Head of caudate nucleus (tissue), 42 donors: ENCODE measurements around the gene CNOT11.
A peak's percentile ranks its signal among the peaks of the same experiment; 100 is the strongest.

Experiments
- DNase-seq, 42 donors: peaks; one replicate each; pipeline versions ENCODE4 v3.0.0 to v3.0.0-alpha.2; 2020 to 2021; ENCODE audit warnings: mixed read lengths in 7 of 42
- intact Hi-C: fragments of 100-400 bp; cut with DNase I; formaldehyde crosslinking; loops from one replicate; pipeline ENCODE4 v1.15.0; 2022

CNOT11 gene

DNA sequence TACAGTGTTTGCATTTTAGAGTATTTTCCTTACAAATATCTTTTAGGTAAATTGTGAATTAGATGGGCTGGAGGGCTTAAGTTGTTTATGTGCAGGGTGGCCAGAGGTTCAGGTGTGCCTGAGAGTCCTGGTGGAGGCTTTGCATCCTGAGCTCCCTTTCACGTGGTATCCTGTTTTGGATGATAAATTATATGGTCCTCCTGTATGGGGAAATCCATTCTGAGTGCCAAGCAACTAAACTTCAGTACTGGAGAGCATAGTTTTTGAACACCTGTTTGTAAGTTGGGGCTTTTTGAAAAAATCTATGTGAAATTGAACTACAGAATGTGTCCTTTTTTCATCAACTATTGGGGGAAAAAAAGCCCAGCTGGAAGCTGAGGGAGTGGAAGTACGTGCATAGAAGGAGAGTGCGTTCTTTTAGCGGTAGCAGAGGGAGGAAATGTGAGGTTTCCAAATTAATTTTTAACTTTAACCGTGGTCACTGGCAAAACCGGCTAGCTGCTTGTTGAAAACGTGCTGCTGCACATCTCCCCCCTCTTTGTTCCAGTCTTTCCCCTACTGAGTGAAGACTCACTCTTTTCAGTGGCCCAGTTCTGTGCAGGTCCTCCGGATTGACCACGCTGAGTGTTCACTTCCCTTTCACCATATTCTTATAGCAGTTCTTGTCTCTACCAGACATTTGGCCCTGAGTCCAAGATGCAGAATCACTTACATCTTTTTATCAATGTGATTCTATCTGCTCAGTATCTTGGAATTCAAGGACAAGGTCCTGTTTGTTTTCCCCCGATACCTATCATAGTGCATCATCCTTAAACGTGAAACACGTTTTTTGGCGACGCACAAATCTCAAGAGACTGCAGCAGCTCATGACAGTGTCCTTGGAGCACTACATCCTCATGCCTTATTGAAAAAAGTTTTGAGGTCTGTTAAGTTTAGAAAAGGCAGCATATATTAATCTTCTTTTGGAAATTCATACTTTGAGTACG, 15.3 kb downstream of the CNOT11 start:
- no peak for DNase-seq
- intact Hi-C loops = no loop called here

DNA sequence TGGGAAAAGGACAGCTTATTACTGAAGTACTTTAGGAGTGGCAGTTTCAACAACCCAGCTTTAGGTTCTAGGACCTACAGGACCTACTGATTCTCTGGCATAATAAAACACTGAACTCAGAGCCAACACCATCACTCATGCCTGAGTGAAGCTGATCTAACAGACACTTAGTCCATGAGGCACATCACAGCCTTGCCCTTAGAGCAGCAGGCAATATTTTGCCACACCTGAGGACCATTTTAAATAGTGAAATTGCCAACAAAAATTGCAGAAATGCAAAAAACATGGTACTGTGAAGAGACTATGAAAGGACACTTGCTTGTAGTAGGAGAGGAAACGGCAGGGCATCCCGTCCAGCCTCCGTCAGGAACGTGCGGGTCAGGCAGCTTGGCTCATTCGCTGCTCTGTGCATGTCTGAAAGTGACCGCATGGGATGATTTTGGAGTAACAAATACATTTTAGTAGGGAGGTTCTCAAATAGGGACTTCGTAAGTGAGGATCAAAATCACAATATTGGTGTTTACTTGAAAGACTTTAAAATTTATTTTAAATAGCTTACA, 18.1 kb downstream of the CNOT11 start:
- intact Hi-C loops = loop anchor here (10.0 kb wide), 1 partner anchor 114 kb away; the partner anchor contains the start of gene CREG2
- no peak for DNase-seq

- no peak for DNase-seq
- intact Hi-C loops = loop anchor here (10.0 kb wide), 1 partner anchor 113 kb away; the partner anchor contains the start of gene CREG2
Measured at GRCh38 chr2:101272045-101272784, 19.5 kb downstream of the CNOT11 start.

- DNase-seq = no peak
- intact Hi-C loops = loop anchor here (10.0 kb wide), 1 partner anchor 112 kb away; the partner anchor contains the start of gene CREG2
Measured at GRCh38 chr2:101273056-101273455, 20.4 kb downstream of the CNOT11 start.

DNA sequence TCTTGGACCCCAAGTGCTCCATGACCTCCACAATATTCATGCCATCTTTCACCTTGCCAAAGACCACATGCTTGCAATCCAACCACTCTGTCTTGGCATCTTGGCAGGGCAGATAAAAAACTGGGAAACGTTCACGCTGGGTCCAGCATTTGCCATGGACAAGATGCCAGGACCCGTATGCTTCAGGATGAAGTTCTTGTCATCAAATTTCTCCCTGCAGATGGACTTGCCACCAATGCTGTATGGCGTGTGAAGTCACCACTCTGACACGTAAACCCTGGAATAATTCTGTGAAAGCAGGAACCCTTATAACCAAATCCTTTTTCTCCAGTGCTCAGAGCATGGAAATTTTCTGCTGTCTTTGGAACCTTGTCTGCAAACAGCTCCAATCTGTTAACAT, 21.5 kb downstream of the CNOT11 start:
- intact Hi-C loops = loop anchor here (10.0 kb wide), 1 partner anchor 111 kb away; the partner anchor contains the start of gene CREG2
- DNase-seq = no peak

GRCh38 chr2:101277111-101277510, 24.4 kb downstream of the CNOT11 start:
- DNase-seq = peak in 27 of 42 donors; percentile 11 to 72 (median 40)
- intact Hi-C loops = loop anchor here (10.0 kb wide), 1 partner anchor 108 kb away; the partner anchor contains the start of gene CREG2

- intact Hi-C loops = loop anchor here (10.0 kb wide), 1 partner anchor 106 kb away; the partner anchor contains the start of gene CREG2
- no peak for DNase-seq
Measured at GRCh38 chr2:101278925-101279324, 26.2 kb downstream of the CNOT11 start.

- DNase-seq = no peak
- intact Hi-C loops = no loop called here
Measured at GRCh38 chr2:101281482-101281881, 28.8 kb downstream of the CNOT11 start.

DNA sequence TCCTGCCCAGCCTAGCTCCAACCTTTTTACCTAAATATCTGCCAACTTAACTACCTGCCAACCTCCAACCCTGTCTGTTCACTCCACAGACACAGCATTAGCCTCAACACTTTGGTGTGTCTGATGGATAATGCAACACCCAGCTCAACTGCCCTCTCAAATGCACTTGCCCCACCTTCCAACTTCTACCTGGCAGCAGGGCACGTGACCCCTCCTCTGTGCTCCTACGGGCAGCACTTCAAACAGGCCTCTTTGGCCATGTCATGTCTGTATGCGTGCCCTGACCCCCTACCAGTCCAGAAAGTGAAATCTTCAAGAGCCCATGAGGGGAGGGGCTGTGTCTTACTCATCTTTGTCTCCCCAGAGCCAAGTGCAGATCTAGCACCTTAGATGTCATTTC, 30.3 kb downstream of the CNOT11 start:
- intact Hi-C loops = no loop called here
- DNase-seq = no peak

GRCh38 chr2:101286684-101287083, 34.0 kb downstream of the CNOT11 start:
- intact Hi-C loops = no loop called here
- DNase-seq = no peak

DNA sequence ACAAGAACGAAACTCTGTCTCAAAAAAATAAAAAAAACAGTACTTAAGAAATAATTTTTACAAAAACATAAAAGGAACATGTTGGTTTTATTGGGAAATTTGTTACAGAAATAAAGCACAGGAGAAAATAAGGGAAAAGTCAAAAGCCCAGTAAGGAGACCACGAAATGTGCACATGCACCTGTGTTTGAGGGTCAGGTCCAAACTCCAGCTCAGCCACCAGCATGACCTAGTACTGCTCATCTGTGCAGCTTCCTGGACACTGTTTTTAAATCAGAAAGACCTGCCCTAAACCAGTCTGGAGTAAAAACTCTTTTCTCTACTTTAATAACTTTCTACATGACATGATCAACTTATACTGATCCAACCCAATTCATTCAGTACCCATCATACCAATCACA, 34.6 kb downstream of the CNOT11 start:
- intact Hi-C loops = no loop called here
- no peak for DNase-seq

- DNase-seq = no peak
- intact Hi-C loops = no loop called here
Measured at GRCh38 chr2:101290711-101291110, 38.0 kb downstream of the CNOT11 start.

DNA sequence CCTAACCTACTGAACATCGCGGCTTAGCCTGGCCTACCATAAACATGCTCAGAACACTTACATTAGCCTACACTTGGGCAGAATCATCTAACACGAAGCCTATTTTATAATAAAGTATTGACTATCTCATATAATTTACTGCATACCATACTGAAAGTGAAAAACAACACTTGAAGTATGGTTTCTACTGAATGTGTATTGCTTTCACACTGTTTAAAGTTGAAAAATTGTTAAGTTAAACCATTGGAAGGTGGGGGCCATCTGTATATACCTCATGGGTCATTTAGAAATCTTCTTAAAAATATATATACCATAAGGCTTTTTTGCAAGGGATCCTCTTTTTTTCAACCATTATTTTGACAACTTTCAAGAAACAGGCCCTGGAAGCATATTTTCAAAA, 39.3 kb downstream of the CNOT11 start:
- DNase-seq = no peak
- intact Hi-C loops = no loop called here

- no peak for DNase-seq
Measured at GRCh38 chr2:101293544-101293943, 40.9 kb downstream of the CNOT11 start.

GRCh38 chr2:101294861-101295260, 42.2 kb downstream of the CNOT11 start:
- DNase-seq = no peak
- intact Hi-C loops = no loop called here

More at GRCh38 chr2:101293544-101293943, 40.9 kb downstream of the CNOT11 start:
- intact Hi-C loops = no loop called here

DNA sequence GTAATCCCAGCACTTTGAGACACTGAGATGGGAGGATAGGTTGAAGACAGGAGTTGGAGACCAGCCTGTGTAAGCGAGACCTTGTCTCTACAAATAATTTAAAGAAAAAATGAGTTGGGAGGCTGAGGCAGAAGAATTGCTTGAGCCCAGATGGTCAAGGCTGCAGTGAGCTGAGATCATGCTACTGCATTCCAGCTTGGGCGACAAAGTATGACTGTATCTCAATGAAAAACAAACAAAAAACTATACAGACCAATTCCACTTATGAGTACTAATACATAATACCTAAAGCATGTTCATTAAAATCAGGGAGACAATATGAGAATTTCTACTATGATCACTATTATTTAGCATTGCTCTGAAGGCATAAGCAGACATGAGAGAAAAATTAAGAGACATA, 43.2 kb downstream of the CNOT11 start:
- intact Hi-C loops = no loop called here
- DNase-seq = no peak

DNA sequence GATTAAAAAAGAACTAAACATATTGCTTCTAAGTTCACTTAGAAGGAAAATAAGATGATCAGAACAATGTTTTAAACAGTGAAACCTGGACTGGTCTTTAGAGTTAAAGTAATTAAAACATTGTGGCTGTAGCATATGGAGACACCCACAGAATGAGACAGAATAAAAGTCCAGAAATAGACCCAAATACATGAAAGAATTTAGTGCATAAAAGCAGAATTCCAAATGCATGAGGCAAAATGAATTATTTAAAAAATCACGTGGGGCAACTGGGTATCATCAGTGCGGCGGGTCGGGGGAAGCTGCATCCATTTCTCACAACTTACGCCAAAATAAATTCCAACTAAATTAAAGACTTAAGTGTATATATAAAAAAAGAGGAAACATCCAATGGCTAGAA, 43.7 kb downstream of the CNOT11 start:
- DNase-seq = no peak
- intact Hi-C loops = no loop called here

GRCh38 chr2:101297383-101297782, 44.7 kb downstream of the CNOT11 start:
- intact Hi-C loops = no loop called here
- no peak for DNase-seq

- intact Hi-C loops = no loop called here
- no peak for DNase-seq
Measured at GRCh38 chr2:101299604-101300003, 46.9 kb downstream of the CNOT11 start.
